ENCODE data around the gene NT5DC1.

GRCh38 chr6:116267836-116268588, 167.4 kb downstream of the NT5DC1 start:
- TF ChIP-seq CTCF (IDR thresholded peaks at IDR 0.05) (no peak), POLR2A (IDR thresholded peaks at IDR 0.05) (no peak)

All from Peyer's patch (tissue), 4 donors.